Fibroblast of villous mesenchyme (primary cell): Measurements from ENCODE around the gene RPTOR. TPM values are rescaled to one million over a fixed set of nuclear protein-coding genes. Genes with fewer than 3 reads are reported as not detected.
A peak's percentile ranks its signal among the peaks of the same experiment; 100 is the strongest.
"Not testable (repeated sequence)": the region's sequence is repeated elsewhere in the genome, so short reads cannot be mapped to it uniquely, and the experiment has no call there.

Experiments
- DNase-seq: peaks from one replicate; pipeline ENCODE4 v3.0.0-alpha.2; 2010; ENCODE audit warnings: low read depth
- H3K4me3 ChIP-seq: 2 replicates; pipeline ENCODE4 v1.5.1; 2011; ENCODE audit warnings: low read depth, mild to moderate bottlenecking, low read length
- total RNA-seq: library from RNA; depleted of rRNA; stranded (reverse); fragments of >200 nt; gene quantifications from 2 replicates; pipeline ENCODE4 v1.2.3, GENCODE V29; 2012
- TF ChIP-seq, protein P1 (sequence below): IDR thresholded peaks from 2 replicates; pipeline ENCODE4 v1.5.1; 2012; ENCODE audit warnings: low read depth, mild to moderate bottlenecking, low read length; ENCODE audit not compliant: insufficient read depth

RPTOR gene
- total RNA-seq, 1 donor = 35.8 TPM

DNA sequence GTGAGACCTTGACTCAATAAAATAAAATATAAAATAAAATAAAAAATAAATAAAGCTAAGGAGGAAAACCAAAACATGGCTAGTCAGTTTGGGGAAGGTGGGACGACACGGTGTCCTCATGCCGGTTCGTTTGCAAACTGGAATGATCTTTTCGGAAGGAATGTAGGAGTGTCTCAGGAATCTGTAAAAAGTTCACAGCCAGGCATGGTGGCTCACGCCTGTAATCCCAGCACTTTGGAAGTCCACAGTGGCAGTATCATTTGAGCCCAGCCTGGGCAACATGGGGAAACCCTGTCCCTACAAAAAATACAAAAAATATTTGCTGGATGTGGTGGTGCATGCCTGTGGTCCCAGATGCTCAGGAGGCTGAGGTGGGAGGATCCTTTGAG, 14.7 kb upstream of the RPTOR start:
- TF ChIP-seq, protein P1, sequence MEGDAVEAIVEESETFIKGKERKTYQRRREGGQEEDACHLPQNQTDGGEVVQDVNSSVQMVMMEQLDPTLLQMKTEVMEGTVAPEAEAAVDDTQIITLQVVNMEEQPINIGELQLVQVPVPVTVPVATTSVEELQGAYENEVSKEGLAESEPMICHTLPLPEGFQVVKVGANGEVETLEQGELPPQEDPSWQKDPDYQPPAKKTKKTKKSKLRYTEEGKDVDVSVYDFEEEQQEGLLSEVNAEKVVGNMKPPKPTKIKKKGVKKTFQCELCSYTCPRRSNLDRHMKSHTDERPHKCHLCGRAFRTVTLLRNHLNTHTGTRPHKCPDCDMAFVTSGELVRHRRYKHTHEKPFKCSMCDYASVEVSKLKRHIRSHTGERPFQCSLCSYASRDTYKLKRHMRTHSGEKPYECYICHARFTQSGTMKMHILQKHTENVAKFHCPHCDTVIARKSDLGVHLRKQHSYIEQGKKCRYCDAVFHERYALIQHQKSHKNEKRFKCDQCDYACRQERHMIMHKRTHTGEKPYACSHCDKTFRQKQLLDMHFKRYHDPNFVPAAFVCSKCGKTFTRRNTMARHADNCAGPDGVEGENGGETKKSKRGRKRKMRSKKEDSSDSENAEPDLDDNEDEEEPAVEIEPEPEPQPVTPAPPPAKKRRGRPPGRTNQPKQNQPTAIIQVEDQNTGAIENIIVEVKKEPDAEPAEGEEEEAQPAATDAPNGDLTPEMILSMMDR = no peak
- no peak overlapping the region for H3K4me3 ChIP-seq
- DNase-seq = no peak

GRCh38 chr17:80531400-80531799, 13.2 kb upstream of the RPTOR start:
- no peak for DNase-seq
- TF ChIP-seq, protein P1 = no peak
- H3K4me3 ChIP-seq = no peak overlapping the region

GRCh38 chr17:80537386-80537785, 7.3 kb upstream of the RPTOR start:
- not testable (repeated sequence) for H3K4me3 ChIP-seq, DNase-seq

DNA sequence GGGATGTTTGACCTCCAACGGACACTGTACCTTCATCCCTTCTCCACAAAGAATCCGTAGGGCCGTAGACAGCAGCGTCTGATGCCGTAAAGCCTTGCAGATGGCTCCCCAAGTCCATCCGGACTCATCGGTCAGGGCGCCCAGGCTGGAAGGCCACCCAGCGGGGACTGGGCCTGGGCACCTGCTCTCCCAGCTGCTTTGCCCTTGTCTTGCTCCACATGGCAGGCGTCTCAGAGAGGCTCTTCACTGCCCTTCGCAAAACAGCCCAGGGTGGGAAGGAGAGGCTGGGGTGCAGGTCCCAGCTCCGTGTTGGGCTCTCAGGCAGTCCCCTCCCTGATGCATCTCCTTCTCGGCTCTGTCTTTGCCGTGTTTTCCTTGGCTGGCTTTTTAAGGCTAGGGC, 6.2 kb upstream of the RPTOR start:
- TF ChIP-seq, protein P1 = no peak
- DNase-seq = no peak
- H3K4me3 ChIP-seq = no peak overlapping the region

GRCh38 chr17:80539022-80539641, 5.5 kb upstream of the RPTOR start:
- no peak overlapping the region for H3K4me3 ChIP-seq
- DNase-seq = no peak
- TF ChIP-seq, protein P1 = no peak

DNA sequence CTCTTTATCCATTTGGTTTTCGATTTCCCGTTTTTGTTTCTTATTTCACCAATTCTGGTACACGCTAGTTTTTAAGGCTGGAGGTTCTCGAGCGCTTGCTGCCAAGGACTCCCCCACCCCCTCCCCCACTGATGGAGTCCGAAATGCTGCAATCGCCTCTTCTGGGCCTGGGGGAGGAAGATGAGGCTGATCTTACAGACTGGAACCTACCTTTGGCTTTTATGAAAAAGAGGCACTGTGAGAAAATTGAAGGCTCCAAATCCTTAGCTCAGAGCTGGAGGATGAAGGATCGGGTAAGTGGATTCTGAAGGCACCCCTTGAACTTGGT, 825 bp downstream of the RPTOR start:
- H3K4me3 ChIP-seq = peak overlapping the region; percentile 89
- no peak for DNase-seq
- TF ChIP-seq, protein P1 = no peak

DNA sequence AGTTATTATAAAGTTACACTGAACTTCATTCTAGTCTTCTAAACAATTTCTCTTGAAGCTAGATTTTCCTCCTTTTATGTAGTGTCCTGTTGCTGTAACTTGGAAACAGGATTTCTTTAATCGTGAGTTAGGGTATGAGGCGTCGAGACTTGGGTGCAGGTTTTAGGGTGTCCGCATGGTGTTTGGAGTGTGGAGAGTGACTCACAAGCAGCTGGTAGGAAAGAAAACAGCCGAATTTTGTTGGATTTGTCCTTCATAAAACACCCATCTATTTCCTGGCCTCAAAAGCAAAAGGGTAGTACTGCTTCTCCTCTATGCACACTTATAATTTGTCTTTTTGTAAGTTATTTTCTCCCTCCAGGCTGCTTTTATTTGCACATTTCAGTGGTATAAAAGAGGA, 1.6 kb downstream of the RPTOR start:
- no peak for DNase-seq
- H3K4me3 ChIP-seq = peak overlapping the region; percentile 89
- TF ChIP-seq, protein P1 = no peak

DNA sequence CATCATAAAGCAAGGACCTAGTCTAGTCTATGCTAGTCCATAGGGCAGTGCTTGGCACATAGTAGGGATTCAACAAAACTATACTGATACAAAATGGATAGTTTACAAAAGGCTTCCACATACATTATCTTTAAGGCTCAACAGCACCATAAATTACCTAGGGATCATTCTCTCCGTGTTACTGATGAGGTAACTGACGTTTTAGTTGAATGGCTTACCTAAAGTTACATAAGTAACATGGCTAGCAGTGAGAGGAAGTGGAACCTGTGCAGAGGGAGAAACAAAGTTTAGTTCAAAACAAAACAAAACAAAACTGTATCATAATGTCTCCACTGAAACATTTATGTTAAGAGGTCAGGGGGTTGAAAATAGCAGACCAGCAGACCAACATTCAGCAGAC, 7.9 kb downstream of the RPTOR start:
- DNase-seq = no peak
- H3K4me3 ChIP-seq = no peak overlapping the region
- TF ChIP-seq, protein P1 = no peak
